AG09309 (cell line): ENCODE results near the gene SPEF2.

Experiments
- DNase-seq: peaks from one replicate; pipeline ENCODE4 v3.0.0-alpha.2; 2010; ENCODE audit warnings: low read depth
- H3K4me3 ChIP-seq: 2 replicates; pipeline ENCODE4 v1.5.1; 2011; ENCODE audit warnings: mild to moderate bottlenecking, low read depth, low read length, moderate library complexity; ENCODE audit not compliant: control insufficient read depth
- CTCF ChIP-seq: IDR thresholded peaks from 2 replicates; pipeline ENCODE4 v1.5.1; 2011; ENCODE audit warnings: mild to moderate bottlenecking, low read depth, low read length, inconsistent platforms; ENCODE audit not compliant: insufficient read depth, control insufficient read depth; ENCODE audit errors: missing control alignments

SPEF2 gene

GRCh38 chr5:35651002-35651756, 33.5 kb downstream of the SPEF2 start:
- H3K4me3 ChIP-seq = no peak overlapping the region
- TF ChIP-seq CTCF = peak; percentile 72
- DNase-seq = peak; percentile 34

DNA sequence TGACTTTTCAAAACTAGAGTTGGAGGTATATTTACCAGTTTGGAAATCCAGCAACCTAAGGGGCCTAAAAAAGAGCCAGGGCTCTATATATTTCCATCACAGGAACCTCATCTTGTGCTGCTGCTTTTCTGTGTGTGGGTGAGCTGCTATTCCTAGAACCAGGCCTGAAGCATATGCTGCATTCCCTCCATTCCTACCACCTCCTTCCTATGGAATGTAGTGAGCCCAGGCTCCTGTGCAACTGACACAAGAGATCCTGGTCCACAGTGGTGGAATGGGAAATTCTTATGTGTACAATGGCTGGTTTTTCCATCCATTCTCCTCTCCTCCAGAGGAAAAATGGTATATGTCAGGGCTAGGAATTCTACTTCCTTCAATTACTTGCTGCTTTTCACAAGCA, 39.1 kb downstream of the SPEF2 start:
- TF ChIP-seq CTCF = no peak
- H3K4me3 ChIP-seq = no peak overlapping the region
- DNase-seq = no peak

DNA sequence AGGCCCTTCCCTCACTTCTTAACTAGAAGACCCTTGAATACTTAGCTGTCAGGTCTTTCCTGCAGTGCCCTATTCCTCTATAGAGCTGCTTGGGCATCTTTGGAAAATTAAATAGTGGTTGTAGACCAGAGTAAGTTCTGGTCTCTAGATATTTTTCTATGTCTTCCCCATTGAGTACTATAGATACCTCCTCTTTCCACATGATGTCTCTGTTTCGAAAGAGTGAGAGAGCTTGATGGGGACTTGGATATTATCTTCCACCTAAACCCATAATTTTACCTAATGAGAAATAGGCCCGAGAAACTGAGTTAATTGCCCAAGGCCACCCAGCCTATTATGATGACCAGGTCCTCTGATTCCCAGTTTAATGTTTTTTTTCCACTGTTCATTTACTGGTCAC, 40.2 kb downstream of the SPEF2 start:
- no peak for DNase-seq
- TF ChIP-seq CTCF = no peak
- H3K4me3 ChIP-seq = no peak overlapping the region

- H3K4me3 ChIP-seq = no peak overlapping the region
- DNase-seq = no peak
- TF ChIP-seq CTCF = no peak
These were observed 41.9 kb downstream of the SPEF2 start for GRCh38 chr5:35659556-35659955.

GRCh38 chr5:35660451-35660850, 42.8 kb downstream of the SPEF2 start:
- TF ChIP-seq CTCF = no peak
- DNase-seq = no peak
- H3K4me3 ChIP-seq = no peak overlapping the region

DNA sequence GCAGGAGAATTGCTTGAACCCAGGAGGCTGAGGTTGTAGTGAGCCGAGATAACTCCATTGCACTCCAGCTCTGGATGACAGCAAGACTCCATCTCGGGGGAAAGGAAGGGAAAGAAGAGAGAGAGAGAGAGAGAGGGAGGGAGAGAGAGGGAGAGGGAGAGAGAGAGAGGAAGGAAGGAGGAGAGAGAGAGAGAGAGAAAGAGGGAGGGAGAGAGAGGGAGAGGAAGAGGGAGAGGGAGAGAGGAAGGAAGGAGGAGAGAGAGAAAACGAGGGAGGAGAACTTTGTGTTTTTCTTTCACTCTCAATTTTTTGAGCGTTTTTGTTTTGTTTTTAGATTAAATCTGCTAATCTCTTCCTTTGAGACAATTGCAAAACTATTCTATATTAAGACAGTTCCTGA, 46.9 kb downstream of the SPEF2 start:
- no peak for DNase-seq
- no peak for TF ChIP-seq CTCF
- no peak overlapping the region for H3K4me3 ChIP-seq
